ENCODE data around the gene CTXN1.

GRCh38 chr19:7926727-7927604, 1.0 kb upstream of the CTXN1 start:
- TF ChIP-seq EZH2 (IDR thresholded peaks at IDR 0.05; ENCODE audit: borderline replicate concordance, low read length) (no peak), CTCF (conservative IDR thresholded peaks at IDR 0.05 in 1 of 2, IDR thresholded peaks at IDR 0.05 in 1 of 2; ENCODE audit: extremely low read depth in 1 of 2, insufficient read depth in 1 of 2, low read depth in 1 of 2, low read length in 2 of 2) (no peak)
